Measurements from ENCODE around the gene NPAS4.
A peak's percentile ranks its signal among the peaks of the same experiment; 100 is the strongest.
"Not testable (repeated sequence)": the region's sequence is repeated elsewhere in the genome, so short reads cannot be mapped to it uniquely, and the experiment has no call there.

NPAS4 gene

DNA sequence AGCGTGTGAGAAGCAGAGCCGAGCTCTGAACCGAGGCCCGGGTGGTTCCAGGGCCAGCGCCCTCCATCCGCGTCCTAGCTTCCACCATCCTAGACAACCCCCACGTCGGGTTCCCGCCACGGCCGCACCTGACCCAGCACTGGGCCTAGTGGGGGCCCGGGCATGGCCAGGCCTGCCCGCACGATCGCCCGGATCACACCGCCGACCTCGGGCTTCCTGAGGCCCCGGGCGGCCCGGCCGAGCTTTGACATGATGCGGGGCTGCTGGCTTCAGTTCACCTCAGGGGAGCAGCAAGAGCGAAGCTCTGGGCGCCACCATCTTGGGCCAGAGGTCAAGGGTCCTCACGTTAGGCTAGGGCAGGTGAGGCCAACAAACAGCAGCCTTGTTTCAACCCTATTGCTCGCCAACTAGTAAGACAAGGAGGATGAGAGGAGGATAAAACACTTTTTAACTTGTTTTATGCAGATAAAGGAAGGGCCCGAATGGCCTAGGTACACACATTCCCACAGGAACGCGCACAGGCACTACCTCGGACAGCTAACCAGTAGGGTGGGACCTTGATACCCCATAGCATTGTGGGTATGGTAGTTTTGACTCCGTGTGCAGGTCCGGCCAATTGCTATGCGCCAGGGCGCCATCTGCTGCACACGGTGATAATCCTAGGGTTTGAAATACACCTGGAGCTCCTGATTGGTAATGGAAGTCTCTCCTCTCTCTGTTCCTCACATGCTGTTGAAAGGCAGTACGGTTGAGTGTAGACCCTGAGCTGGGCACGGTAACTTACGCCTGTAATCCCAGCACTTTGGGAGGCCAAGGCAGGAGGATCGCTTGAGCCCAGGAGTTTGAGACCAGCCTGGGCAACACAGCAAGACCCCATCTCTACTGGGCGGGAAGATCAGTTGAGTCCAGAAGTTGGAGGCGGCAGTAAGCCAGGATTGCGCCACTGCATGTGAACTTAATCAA lies 17.9 kb downstream of the NPAS4 start, which contains the start of gene MRPL11:
Gene MRPL11, minus strand, starts transcription at position 345 of the 963 bp plus-strand sequence. Its CDS starts 94 bp downstream, at position 251.
- H3K4me3 ChIP-seq (IDR thresholded peaks at IDR 0.05; ENCODE audit: insufficient read depth, low read depth, low read length), result no peak within 1 kb of the TSS
- H3K27ac ChIP-seq, result peak within 1 kb of the TSS; percentile 43
- H3K4me1 ChIP-seq (ENCODE audit: low read depth, poor library complexity, severe bottlenecking), result peaks cover 7% of the 10 kb centered on the region
- H3K4me2 ChIP-seq, result peak within 1 kb of the TSS; percentile 93
- peaks cover 39% of the 10 kb centered on the region for H3K27me3 ChIP-seq (ENCODE audit: insufficient read depth, low read depth)
- TF ChIP-seq, protein P1, sequence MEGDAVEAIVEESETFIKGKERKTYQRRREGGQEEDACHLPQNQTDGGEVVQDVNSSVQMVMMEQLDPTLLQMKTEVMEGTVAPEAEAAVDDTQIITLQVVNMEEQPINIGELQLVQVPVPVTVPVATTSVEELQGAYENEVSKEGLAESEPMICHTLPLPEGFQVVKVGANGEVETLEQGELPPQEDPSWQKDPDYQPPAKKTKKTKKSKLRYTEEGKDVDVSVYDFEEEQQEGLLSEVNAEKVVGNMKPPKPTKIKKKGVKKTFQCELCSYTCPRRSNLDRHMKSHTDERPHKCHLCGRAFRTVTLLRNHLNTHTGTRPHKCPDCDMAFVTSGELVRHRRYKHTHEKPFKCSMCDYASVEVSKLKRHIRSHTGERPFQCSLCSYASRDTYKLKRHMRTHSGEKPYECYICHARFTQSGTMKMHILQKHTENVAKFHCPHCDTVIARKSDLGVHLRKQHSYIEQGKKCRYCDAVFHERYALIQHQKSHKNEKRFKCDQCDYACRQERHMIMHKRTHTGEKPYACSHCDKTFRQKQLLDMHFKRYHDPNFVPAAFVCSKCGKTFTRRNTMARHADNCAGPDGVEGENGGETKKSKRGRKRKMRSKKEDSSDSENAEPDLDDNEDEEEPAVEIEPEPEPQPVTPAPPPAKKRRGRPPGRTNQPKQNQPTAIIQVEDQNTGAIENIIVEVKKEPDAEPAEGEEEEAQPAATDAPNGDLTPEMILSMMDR (conservative IDR thresholded peaks at IDR 0.05; ENCODE audit: low read depth, low read length), result peak; percentile 79
- peak within 1 kb of the TSS; percentile 90 for H2AFZ ChIP-seq (ENCODE audit: low read depth)
- H3K9ac ChIP-seq, result peak within 1 kb of the TSS; percentile 90
- 0 out of 2 replicates have a peak, but pooled peaks cover 8% of the 10 kb centered on the region for H3K79me2 ChIP-seq (ENCODE audit: insufficient read depth, low read depth)
- H3K36me3 ChIP-seq (ENCODE audit: insufficient read depth), result no peaks in the 10 kb centered on the region
- H4K20me1 ChIP-seq (ENCODE audit: insufficient read depth), result no peaks in the 10 kb centered on the region

DNA sequence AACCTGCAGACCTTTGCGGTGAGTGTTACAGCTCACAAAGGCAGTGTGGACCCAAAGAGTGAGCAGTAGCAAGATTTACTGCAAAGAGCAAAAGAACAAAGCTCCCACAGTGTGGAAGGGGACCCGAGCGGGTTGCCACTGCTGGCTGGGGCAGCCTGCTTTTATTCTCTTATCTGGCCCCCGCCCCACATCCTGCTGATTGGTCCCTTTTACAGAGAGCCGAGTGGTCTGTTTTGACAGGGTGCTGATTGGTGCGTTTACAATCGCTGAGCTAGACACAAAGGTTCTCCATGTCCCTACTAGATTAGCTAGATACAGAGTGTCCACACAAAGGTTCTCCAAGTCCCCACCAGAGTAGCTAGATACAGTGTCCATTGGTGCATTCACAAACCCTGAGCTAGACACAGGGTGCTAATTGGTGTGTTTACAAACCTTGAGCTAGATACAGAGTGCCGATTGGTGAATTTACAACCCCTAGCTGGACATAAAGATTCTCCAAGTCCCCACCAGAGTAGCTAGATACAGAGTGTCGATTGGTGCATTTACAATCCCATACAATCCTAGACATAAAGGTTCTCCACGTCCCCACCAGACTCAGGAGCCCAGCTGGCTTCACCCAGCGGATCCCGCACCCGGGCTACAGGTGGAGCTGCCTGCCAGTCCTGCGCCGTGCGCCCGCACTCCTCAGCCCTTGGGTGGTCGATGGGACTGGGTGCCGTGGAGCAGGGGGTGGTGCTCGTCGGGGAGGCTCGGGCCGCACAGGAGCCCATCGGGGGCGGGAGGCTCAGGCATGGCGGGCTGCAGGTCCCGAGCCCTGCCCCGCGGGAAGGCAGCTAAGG lies 19.5 kb downstream of the NPAS4 start:
- not testable (repeated sequence) for H3K36me3 ChIP-seq (ENCODE audit: insufficient read depth); H4K20me1 ChIP-seq (ENCODE audit: insufficient read depth); H3K27ac ChIP-seq; H3K4me2 ChIP-seq; H3K9ac ChIP-seq; H3K4me3 ChIP-seq (IDR thresholded peaks at IDR 0.05; ENCODE audit: insufficient read depth, low read depth, low read length); H2AFZ ChIP-seq (ENCODE audit: low read depth); H3K4me1 ChIP-seq (ENCODE audit: low read depth, poor library complexity, severe bottlenecking); H3K79me2 ChIP-seq (ENCODE audit: insufficient read depth, low read depth)
- peaks cover 39% of the 10 kb centered on the region for H3K27me3 ChIP-seq (ENCODE audit: insufficient read depth, low read depth)

DNA sequence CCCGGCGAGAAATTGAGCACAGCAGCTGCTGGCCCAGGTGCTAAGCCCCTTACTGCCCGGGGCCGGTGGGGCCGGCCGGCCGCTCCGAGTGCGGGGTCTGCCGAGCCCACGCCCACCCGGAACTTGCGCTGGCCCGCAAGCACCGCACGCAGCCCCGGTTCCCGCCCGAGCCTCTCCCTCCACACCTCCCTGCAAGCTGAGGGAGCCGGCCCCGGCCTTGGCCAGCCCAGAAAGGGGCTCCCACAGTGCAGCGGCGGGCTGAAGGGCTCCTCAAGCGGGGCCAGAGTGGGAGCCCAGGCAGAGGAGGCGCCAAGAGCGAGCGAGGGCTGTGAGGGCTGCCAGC lies 20.1 kb downstream of the NPAS4 start:
- not testable (repeated sequence) for H3K36me3 ChIP-seq (ENCODE audit: insufficient read depth); H3K9ac ChIP-seq; H3K4me2 ChIP-seq; H3K4me1 ChIP-seq (ENCODE audit: low read depth, poor library complexity, severe bottlenecking); H3K27ac ChIP-seq; H2AFZ ChIP-seq (ENCODE audit: low read depth); H3K79me2 ChIP-seq (ENCODE audit: insufficient read depth, low read depth); H3K4me3 ChIP-seq (IDR thresholded peaks at IDR 0.05; ENCODE audit: insufficient read depth, low read depth, low read length); H4K20me1 ChIP-seq (ENCODE audit: insufficient read depth)
- H3K27me3 ChIP-seq (ENCODE audit: insufficient read depth, low read depth), result peaks cover 39% of the 10 kb centered on the region

DNA sequence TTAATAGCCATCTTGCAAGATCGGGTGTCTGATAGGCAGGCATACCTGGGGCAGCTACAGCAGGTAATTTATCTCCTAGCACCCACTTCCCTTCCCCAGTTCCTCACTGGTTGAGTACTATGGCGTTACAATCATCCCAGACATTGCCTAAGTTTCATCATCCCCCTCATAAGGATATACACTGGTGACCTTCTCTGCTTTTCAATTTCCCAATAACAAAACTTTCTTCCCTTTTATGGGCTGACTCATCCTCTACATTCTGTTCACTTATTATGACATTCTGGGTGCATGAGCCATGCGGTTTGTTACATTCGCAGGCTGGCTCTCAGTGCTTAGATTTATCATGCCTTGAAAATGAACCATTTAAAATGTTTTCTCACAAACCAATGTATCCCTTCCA lies 22.8 kb downstream of the NPAS4 start:
- H4K20me1 ChIP-seq (ENCODE audit: insufficient read depth), result no peaks in the 10 kb centered on the region
- no peak overlapping the region for H3K4me3 ChIP-seq (IDR thresholded peaks at IDR 0.05; ENCODE audit: insufficient read depth, low read depth, low read length)
- peaks cover 49% of the 10 kb centered on the region for H3K27me3 ChIP-seq (ENCODE audit: insufficient read depth, low read depth)
- no peaks in the 10 kb centered on the region for H3K4me1 ChIP-seq (ENCODE audit: low read depth, poor library complexity, severe bottlenecking)
- TF ChIP-seq, protein P1 (conservative IDR thresholded peaks at IDR 0.05; ENCODE audit: low read depth, low read length), result no peak
- no peak overlapping the region for H2AFZ ChIP-seq (ENCODE audit: low read depth)
- H3K36me3 ChIP-seq (ENCODE audit: insufficient read depth), result no peaks in the 10 kb centered on the region
- H3K79me2 ChIP-seq (ENCODE audit: insufficient read depth, low read depth), result no peaks in the 10 kb centered on the region
- no peak overlapping the region for H3K27ac ChIP-seq
- no peak overlapping the region for H3K4me2 ChIP-seq
- H3K9ac ChIP-seq, result no peak overlapping the region

DNA sequence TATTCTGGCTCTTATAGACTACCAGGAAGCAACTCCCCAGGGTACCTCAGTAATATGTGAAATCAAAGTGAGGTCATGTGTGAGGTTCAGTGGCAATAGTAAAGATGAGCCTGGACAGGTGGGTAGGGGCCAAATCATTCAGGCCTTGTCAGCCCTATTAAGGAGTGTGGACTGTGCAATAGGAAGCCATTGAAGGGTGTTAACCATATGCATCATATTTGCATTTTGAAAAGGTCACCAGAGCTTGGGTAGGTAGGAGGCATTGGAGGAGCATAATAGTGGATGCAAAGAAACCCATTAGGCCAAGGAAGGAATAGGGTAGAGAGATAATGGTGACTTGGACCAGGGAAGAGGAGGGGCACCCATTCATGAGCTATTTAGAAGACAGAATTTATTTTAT lies 26.2 kb downstream of the NPAS4 start:
- Histone ChIP-seq H3K27ac (no peak overlapping the region), H3K27me3 (ENCODE audit: insufficient read depth, low read depth) (peaks cover 31% of the 10 kb centered on the region; the same call in 1 of the 2 replicates), H3K9ac (no peak overlapping the region), H3K4me3 (IDR thresholded peaks at IDR 0.05; ENCODE audit: insufficient read depth, low read depth, low read length) (no peak overlapping the region), H2AFZ (ENCODE audit: low read depth) (no peak overlapping the region), H4K20me1 (ENCODE audit: insufficient read depth) (no peaks in the 10 kb centered on the region), H3K4me2 (no peak overlapping the region), H3K36me3 (ENCODE audit: insufficient read depth) (no peaks in the 10 kb centered on the region), H3K4me1 (ENCODE audit: low read depth, poor library complexity, severe bottlenecking) (no peaks in the 10 kb centered on the region), H3K79me2 (ENCODE audit: insufficient read depth, low read depth) (no peaks in the 10 kb centered on the region)
- TF ChIP-seq, protein P1 (conservative IDR thresholded peaks at IDR 0.05; ENCODE audit: low read depth, low read length), result no peak
